ENCODE results near the gene CDH12.

GRCh38 chr5:22226423-22226822 lies 626.7 kb downstream of the CDH12 start:
- TF ChIP-seq, protein P1, sequence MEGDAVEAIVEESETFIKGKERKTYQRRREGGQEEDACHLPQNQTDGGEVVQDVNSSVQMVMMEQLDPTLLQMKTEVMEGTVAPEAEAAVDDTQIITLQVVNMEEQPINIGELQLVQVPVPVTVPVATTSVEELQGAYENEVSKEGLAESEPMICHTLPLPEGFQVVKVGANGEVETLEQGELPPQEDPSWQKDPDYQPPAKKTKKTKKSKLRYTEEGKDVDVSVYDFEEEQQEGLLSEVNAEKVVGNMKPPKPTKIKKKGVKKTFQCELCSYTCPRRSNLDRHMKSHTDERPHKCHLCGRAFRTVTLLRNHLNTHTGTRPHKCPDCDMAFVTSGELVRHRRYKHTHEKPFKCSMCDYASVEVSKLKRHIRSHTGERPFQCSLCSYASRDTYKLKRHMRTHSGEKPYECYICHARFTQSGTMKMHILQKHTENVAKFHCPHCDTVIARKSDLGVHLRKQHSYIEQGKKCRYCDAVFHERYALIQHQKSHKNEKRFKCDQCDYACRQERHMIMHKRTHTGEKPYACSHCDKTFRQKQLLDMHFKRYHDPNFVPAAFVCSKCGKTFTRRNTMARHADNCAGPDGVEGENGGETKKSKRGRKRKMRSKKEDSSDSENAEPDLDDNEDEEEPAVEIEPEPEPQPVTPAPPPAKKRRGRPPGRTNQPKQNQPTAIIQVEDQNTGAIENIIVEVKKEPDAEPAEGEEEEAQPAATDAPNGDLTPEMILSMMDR (IDR thresholded peaks at IDR 0.05; ENCODE audit: low read depth, low read length, missing input control), result no peak
- TF ChIP-seq JUND (IDR thresholded peaks at IDR 0.05), result no peak
- no peak for TF ChIP-seq REST (IDR thresholded peaks at IDR 0.05)
- TF ChIP-seq NR2F2 (IDR thresholded peaks at IDR 0.05), result no peak
- no peak for TF ChIP-seq GABPA (IDR thresholded peaks at IDR 0.05 in 1 of 2, conservative IDR thresholded peaks at IDR 0.05 in 1 of 2)
- TF ChIP-seq SP1 (IDR thresholded peaks at IDR 0.05), result no peak
- TF ChIP-seq MAX (IDR thresholded peaks at IDR 0.05), result no peak
- no peak for TF ChIP-seq FOXA1 (IDR thresholded peaks at IDR 0.05)
- no peak for TF ChIP-seq YY1 (IDR thresholded peaks at IDR 0.05)
